WTC11 (cell line): ENCODE results near the gene PELI3. TPM values are rescaled to one million over a fixed set of nuclear protein-coding genes. Genes with fewer than 3 reads are reported as not detected.

Experiments used
- ATAC-seq: fragments of 200-7000 bp; cut with Tn5 transposase; 2 replicates; pipeline ENCODE4 v1.10.0; 2021; ENCODE audit warnings: mild to moderate bottlenecking, moderate library complexity
- CTCF ChIA-PET: fragments of 300-600 bp; sonication (Branson Sonifier 250); formaldehyde crosslinking; loops from one replicate; lab custom pipeline; 2021; ENCODE audit warnings: antibody characterized with exemption; lab: Charles Lee
- POLR2A ChIA-PET: fragments of 350-600 bp; sonication (Branson Sonifier 250); formaldehyde crosslinking; loops from one replicate; lab custom pipeline; 2021; ENCODE audit warnings: antibody characterized with exemption; lab: Charles Lee
- DNase-seq: peaks from one replicate; pipeline ENCODE4 v3.0.0; 2021; ENCODE audit warnings: low spot score
- H3K27ac Mint-ChIP-seq: 2 replicates; pipeline ENCODE4 v1.8.0; 2021; ENCODE audit warnings: mixed read lengths
- H3K27me3 Mint-ChIP-seq: 2 replicates; pipeline ENCODE4 v1.8.0; 2021; ENCODE audit warnings: low read depth, mild to moderate bottlenecking, moderate library complexity, mixed read lengths
- H3K36me3 Mint-ChIP-seq: 2 replicates; pipeline ENCODE4 v1.8.0; 2021; ENCODE audit warnings: mixed read lengths
- H3K4me1 Mint-ChIP-seq: 2 replicates; pipeline ENCODE4 v1.8.0; 2022; ENCODE audit warnings: mixed read lengths
- H3K4me3 Mint-ChIP-seq: 2 replicates; pipeline ENCODE4 v1.8.0; 2021; ENCODE audit warnings: mild to moderate bottlenecking, moderate library complexity, mixed read lengths
- H3K9me3 Mint-ChIP-seq: 2 replicates; pipeline ENCODE4 v1.8.0; 2021; ENCODE audit warnings: mixed read lengths
- AFF4 ChIP-seq: sonication (generic); formaldehyde crosslinking; IDR thresholded peaks from 2 replicates; pipeline ENCODE4 v1.8.1; 2023; ENCODE audit warnings: mild to moderate bottlenecking, missing genetic modification reagents, borderline replicate concordance
- AR ChIP-seq: fragments of 250-450 bp; sonication (Bioruptor Pico); IDR thresholded peaks from 2 replicates; pipeline ENCODE4 v1.9.0; 2021; ENCODE audit warnings: mild to moderate bottlenecking
- ATF3 ChIP-seq: sonication (generic); formaldehyde crosslinking; conservative IDR thresholded peaks from 2 replicates; pipeline ENCODE4 v1.8.1; 2022; ENCODE audit warnings: mild to moderate bottlenecking, missing genetic modification reagents
- CBFB ChIP-seq: sonication (generic); formaldehyde crosslinking; IDR thresholded peaks from 2 replicates; pipeline ENCODE4 v1.8.1; 2022; ENCODE audit warnings: mild to moderate bottlenecking, low read depth, missing genetic modification reagents
- E2F5 ChIP-seq: sonication (generic); formaldehyde crosslinking; IDR thresholded peaks from 2 replicates; pipeline ENCODE4 v1.8.1; 2022; ENCODE audit warnings: mild to moderate bottlenecking, moderate library complexity, missing genetic modification reagents
- ERG ChIP-seq: fragments of 250-450 bp; sonication (Bioruptor Pico); IDR thresholded peaks from 2 replicates; pipeline ENCODE4 v1.8.0; 2021; ENCODE audit warnings: mild to moderate bottlenecking
- FOXK1 ChIP-seq: sonication (generic); formaldehyde crosslinking; IDR thresholded peaks from 2 replicates; pipeline ENCODE4 v1.8.0; 2022; ENCODE audit warnings: mild to moderate bottlenecking, moderate library complexity, missing genetic modification reagents
- KAT7 ChIP-seq: sonication (generic); formaldehyde crosslinking; IDR thresholded peaks from 2 replicates; pipeline ENCODE4 v1.8.1; 2023; ENCODE audit warnings: missing genetic modification reagents, mild to moderate bottlenecking, borderline replicate concordance
- NR1H2 ChIP-seq: sonication (generic); formaldehyde crosslinking; IDR thresholded peaks from 2 replicates; pipeline ENCODE4 v1.9.0; 2021; ENCODE audit warnings: mild to moderate bottlenecking, moderate library complexity, missing genetic modification reagents
- NR2C2 ChIP-seq: sonication (generic); formaldehyde crosslinking; IDR thresholded peaks from 2 replicates; pipeline ENCODE4 v1.8.0; 2022; ENCODE audit warnings: mild to moderate bottlenecking, missing genetic modification reagents
- OVOL2 ChIP-seq: fragments of 250-450 bp; sonication (Bioruptor Pico); IDR thresholded peaks from 2 replicates; pipeline ENCODE4 v1.9.0; 2021; ENCODE audit warnings: mild to moderate bottlenecking, borderline replicate concordance
- PREB ChIP-seq: sonication (generic); formaldehyde crosslinking; IDR thresholded peaks from 2 replicates; pipeline ENCODE4 v1.8.1; 2022; ENCODE audit warnings: mild to moderate bottlenecking, missing genetic modification reagents, moderate library complexity, borderline replicate concordance
- PRRX2 ChIP-seq: fragments of 250-450 bp; sonication (Bioruptor Pico); IDR thresholded peaks from 2 replicates; pipeline ENCODE4 v1.8.0; 2021; ENCODE audit warnings: mild to moderate bottlenecking
- TP53 ChIP-seq: sonication (generic); formaldehyde crosslinking; IDR thresholded peaks from 2 replicates; pipeline ENCODE4 v1.8.1; 2023; ENCODE audit warnings: mild to moderate bottlenecking, missing genetic modification reagents
- ZNF219 ChIP-seq: sonication (generic); formaldehyde crosslinking; IDR thresholded peaks from 2 replicates; pipeline ENCODE4 v1.8.0; 2023; ENCODE audit warnings: missing genetic modification reagents, mild to moderate bottlenecking, borderline replicate concordance
- ZNF532 ChIP-seq: fragments of 250-450 bp; sonication (Bioruptor Pico); IDR thresholded peaks from 2 replicates; pipeline ENCODE4 v1.9.0; 2021; ENCODE audit warnings: mild to moderate bottlenecking, borderline replicate concordance
- total RNA-seq: library from RNA; stranded (reverse); gene quantifications from 3 replicates; pipeline ENCODE4 v1.2.3, GENCODE V29; 2021

PELI3 gene
- total RNA-seq, 1 experiment from 2014 or later, result 7.8 TPM

GRCh38 chr11:66484806-66485380 is 18.2 kb downstream of the PELI3 start:
- Mint-ChIP-seq H3K9me3 (no peaks in the 10 kb centered on the region), H3K36me3 (peaks cover 17% of the 10 kb centered on the region)

GRCh38 chr11:66488957-66489356 is 22.3 kb downstream of the PELI3 start:
- H3K4me3 Mint-ChIP-seq, result no peak overlapping the region
- CTCF ChIA-PET, result interaction anchor here (1.0 to 1.3 kb wide), 2 partner anchors 103 to 189 kb away, joined by 4 to 5 read pairs; partner anchors contain the start of gene RBM4B
- peaks cover 12% of the 10 kb centered on the region for H3K36me3 Mint-ChIP-seq
- no peak for DNase-seq
- no peak for ATAC-seq
- peak overlapping the region; percentile 92; the same call in 1 of the 2 replicates for H3K27ac Mint-ChIP-seq
- peaks cover 6% of the 10 kb centered on the region for H3K4me1 Mint-ChIP-seq
- H3K9me3 Mint-ChIP-seq, result no peaks in the 10 kb centered on the region
- POLR2A ChIA-PET, result no interaction called here
- H3K27me3 Mint-ChIP-seq, result no peaks in the 10 kb centered on the region
- TF ChIP-seq AR (CRISPR knock-in tag), result no peak
- TF ChIP-seq ZNF532 (CRISPR knock-in tag), result no peak
- no peak for TF ChIP-seq TP53 (CRISPR knock-in tag)
- no peak for TF ChIP-seq ZNF219 (CRISPR knock-in tag)
- TF ChIP-seq FOXK1 (CRISPR knock-in tag), result no peak
- TF ChIP-seq ERG (CRISPR knock-in tag), result no peak
- no peak for TF ChIP-seq AFF4
- no peak for TF ChIP-seq NR2C2 (CRISPR knock-in tag)
- no peak for TF ChIP-seq OVOL2
- TF ChIP-seq KAT7 (CRISPR knock-in tag), result no peak
- TF ChIP-seq PREB (CRISPR knock-in tag), result no peak

More at GRCh38 chr11:66484806-66485380, 18.2 kb downstream of the PELI3 start:
- Mint-ChIP-seq H3K4me3 (no peak overlapping the region), H3K4me1 (peaks cover 4% of the 10 kb centered on the region; the same call in 1 of the 2 replicates), H3K27me3 (no peaks in the 10 kb centered on the region), H3K27ac (no peak overlapping the region)
- ATAC-seq (no peak), DNase-seq (no peak)
- TF ChIP-seq ATF3 (CRISPR knock-in tag), result no peak
- TF ChIP-seq PRRX2, result no peak
- no peak for TF ChIP-seq E2F5 (CRISPR knock-in tag)
- no peak for TF ChIP-seq CBFB (CRISPR knock-in tag)
- TF ChIP-seq NR1H2 (CRISPR knock-in tag), result no peak
- ChIA-PET CTCF (interaction anchor here (1.1 kb wide), 1 partner anchor 8 kb away, joined by 4 read pairs; no protein-coding TSS in a partner anchor), POLR2A (no interaction called here)
